ENCODE results near the gene SP7. TPM values are rescaled to one million over a fixed set of nuclear protein-coding genes. Genes with fewer than 3 reads are reported as not detected.

Gene SP7
- total RNA-seq, 1 experiment from 2014 or later = not detected

DNA sequence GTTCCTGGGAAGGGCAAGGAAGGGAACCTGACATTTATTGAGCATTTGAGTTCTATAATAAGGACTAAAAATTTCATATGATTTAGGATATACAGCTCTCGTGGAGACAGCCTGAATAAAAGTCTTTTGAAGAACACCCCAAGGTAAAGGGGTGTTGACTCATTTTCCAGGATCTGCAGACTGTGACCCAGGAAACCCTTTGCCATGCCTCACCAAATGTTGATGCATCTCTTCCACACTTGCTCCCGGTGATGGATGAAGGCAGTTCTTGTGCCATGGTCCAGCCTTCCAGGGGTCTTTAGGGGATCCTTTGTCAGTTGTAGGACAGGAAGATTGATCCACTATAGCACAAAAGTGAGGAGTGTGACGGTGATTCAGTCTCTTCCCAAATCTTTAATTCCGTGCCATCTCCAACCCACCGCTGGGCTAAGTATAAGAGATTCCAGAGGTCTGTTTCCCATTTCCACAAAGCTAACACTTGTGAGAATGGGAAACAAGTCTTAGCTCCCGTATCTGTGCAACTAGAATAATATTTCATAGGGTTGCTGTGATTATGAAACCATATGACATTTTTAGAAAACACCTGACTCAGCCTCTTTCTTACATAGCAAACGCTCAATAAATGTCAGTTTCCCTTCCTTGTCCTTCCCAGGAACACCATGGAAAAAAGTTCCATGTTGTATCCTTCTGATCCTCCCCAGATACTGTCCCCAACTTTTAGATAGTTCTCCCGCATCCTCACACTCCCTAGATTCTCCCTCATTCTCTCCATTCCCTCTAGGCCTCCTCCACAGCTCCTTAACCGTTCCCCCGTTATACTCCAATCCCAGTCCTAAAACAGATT lies 15.6 kb downstream of the SP7 start:
- peaks cover 30% of the 10 kb centered on the region for H3K36me3 Mint-ChIP-seq (ENCODE audit: insufficient read depth, unreplicated experiment)
- no peaks in the 10 kb centered on the region for H3K9me3 Mint-ChIP-seq (ENCODE audit: unreplicated experiment)
- peak overlapping the region; percentile 63 for H3K4me3 ChIP-seq (ENCODE audit: low read depth, low read length)
- peak overlapping the region; percentile 84 for H3K4me3 Mint-ChIP-seq (ENCODE audit: unreplicated experiment)
- H3K27me3 ChIP-seq (replicated peaks; ENCODE audit: control insufficient read depth, insufficient read depth, low read length) = no peaks in the 10 kb centered on the region
- H3K27me3 Mint-ChIP-seq (ENCODE audit: insufficient read depth, unreplicated experiment) = no peaks in the 10 kb centered on the region
- TF ChIP-seq, protein P1, sequence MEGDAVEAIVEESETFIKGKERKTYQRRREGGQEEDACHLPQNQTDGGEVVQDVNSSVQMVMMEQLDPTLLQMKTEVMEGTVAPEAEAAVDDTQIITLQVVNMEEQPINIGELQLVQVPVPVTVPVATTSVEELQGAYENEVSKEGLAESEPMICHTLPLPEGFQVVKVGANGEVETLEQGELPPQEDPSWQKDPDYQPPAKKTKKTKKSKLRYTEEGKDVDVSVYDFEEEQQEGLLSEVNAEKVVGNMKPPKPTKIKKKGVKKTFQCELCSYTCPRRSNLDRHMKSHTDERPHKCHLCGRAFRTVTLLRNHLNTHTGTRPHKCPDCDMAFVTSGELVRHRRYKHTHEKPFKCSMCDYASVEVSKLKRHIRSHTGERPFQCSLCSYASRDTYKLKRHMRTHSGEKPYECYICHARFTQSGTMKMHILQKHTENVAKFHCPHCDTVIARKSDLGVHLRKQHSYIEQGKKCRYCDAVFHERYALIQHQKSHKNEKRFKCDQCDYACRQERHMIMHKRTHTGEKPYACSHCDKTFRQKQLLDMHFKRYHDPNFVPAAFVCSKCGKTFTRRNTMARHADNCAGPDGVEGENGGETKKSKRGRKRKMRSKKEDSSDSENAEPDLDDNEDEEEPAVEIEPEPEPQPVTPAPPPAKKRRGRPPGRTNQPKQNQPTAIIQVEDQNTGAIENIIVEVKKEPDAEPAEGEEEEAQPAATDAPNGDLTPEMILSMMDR (IDR thresholded peaks at IDR 0.05; ENCODE audit: insufficient read depth in 1 of 2, low read depth in 1 of 2, low read length in 1 of 2, severe bottlenecking in 1 of 2, unreplicated experiment in 1 of 2) = no peak
- H3K27ac Mint-ChIP-seq (ENCODE audit: unreplicated experiment) = peak overlapping the region; percentile 84
- ChIA-PET POLR2A (interaction anchor here (0.5 to 1.8 kb wide), 15 partner anchors 21 to 242 kb away, joined by 3 to 20 read pairs (median 7); partner anchors contain the start of genes CSAD, MYG1, PFDN5 and SP1), CTCF (interaction anchor here (0.5 to 2.6 kb wide), 52 partner anchors 9 to 359 kb away, joined by 3 to 63 read pairs (median 5); partner anchors contain the start of genes ATP5MC2, ESPL1, MYG1 and NPFF)
- H3K9me3 ChIP-seq = no peaks in the 10 kb centered on the region
- H3K4me1 ChIP-seq = peaks cover 14% of the 10 kb centered on the region
- H3K4me1 Mint-ChIP-seq (ENCODE audit: low read depth, unreplicated experiment) = peaks cover 13% of the 10 kb centered on the region
- H3K36me3 ChIP-seq (ENCODE audit: control insufficient read depth, insufficient read depth, low read length) = peaks cover 2% of the 10 kb centered on the region
- intact Hi-C loops (cut with micrococcal nuclease; ENCODE audit: unreplicated experiment) = loop anchor here (1.0 kb wide), 2 partner anchors 21 to 25 kb away; partner anchors contain the start of genes MYG1 and PFDN5
- DNase-seq = no peak
- BruUV-seq (replicated peaks) = TSS peak; percentile 85

DNA sequence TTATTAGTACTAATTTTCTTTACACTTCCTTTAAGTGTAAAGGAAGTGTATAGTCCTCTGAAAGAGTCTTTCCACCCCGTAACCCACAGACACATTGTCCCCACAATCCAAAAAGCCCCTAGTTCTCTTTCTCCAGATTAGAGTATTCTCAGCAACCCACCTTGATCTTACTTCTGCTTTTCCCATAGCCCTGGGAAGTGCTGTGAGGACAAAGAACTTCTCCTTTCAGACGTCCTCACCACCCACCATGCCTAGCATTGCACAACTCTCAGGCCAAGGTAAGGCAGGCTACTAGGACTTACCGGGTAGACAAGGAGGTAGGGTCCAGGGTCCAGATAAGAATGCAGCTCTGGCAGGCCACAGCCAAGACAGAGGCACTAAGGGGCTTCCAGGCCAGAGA lies 22.2 kb downstream of the SP7 start:
- BruUV-seq (replicated peaks) = no TSS peak
- Histone ChIP-seq H3K27me3 (replicated peaks; ENCODE audit: control insufficient read depth, insufficient read depth, low read length) (no peaks in the 10 kb centered on the region), H3K9me3 (no peaks in the 10 kb centered on the region), H3K4me3 (ENCODE audit: low read depth, low read length) (no peak overlapping the region), H3K36me3 (ENCODE audit: control insufficient read depth, insufficient read depth, low read length) (no peaks in the 10 kb centered on the region; the same call in none of the 2 replicates), H3K4me1 (no peaks in the 10 kb centered on the region)
- Mint-ChIP-seq H3K27ac (ENCODE audit: unreplicated experiment) (no peak overlapping the region), H3K36me3 (ENCODE audit: insufficient read depth, unreplicated experiment) (peaks cover 27% of the 10 kb centered on the region), H3K27me3 (ENCODE audit: insufficient read depth, unreplicated experiment) (no peaks in the 10 kb centered on the region), H3K9me3 (ENCODE audit: unreplicated experiment) (no peaks in the 10 kb centered on the region), H3K4me1 (ENCODE audit: low read depth, unreplicated experiment) (no peaks in the 10 kb centered on the region), H3K4me3 (ENCODE audit: unreplicated experiment) (no peak overlapping the region)
- TF ChIP-seq, protein P1 (IDR thresholded peaks at IDR 0.05; ENCODE audit: insufficient read depth in 1 of 2, low read depth in 1 of 2, low read length in 1 of 2, severe bottlenecking in 1 of 2, unreplicated experiment in 1 of 2) = no peak
- intact Hi-C loops (cut with micrococcal nuclease; ENCODE audit: unreplicated experiment) = no loop called here
- CTCF ChIA-PET = no interaction called here
- POLR2A ChIA-PET = no interaction called here
- DNase-seq = no peak

DNA sequence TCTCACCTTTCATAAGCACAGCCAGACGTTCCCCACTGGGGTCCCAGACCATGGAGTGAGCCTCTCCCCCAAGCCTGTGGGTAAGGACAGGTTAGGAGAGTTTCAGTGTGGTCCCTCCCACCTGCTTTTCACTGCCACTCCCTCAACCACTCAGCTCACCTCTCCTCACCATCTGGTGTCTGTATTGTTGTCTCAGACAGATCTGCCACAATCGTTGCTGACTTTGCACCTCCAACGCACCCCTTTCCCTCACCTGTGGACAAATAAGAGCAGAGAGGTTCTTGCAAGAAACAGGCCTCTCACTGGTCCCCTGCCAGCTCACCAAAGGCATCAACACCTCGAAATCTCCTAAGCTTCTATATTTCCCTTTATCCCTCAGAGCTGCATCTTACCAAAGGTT lies 27.9 kb downstream of the SP7 start:
- H3K4me1 ChIP-seq = no peaks in the 10 kb centered on the region
- no peaks in the 10 kb centered on the region for H3K27me3 ChIP-seq (replicated peaks; ENCODE audit: control insufficient read depth, insufficient read depth, low read length)
- no peaks in the 10 kb centered on the region; the same call in none of the 2 replicates for H3K36me3 ChIP-seq (ENCODE audit: control insufficient read depth, insufficient read depth, low read length)
- H3K9me3 ChIP-seq = no peaks in the 10 kb centered on the region
- BruUV-seq (replicated peaks) = no TSS peak
- TF ChIP-seq, protein P1 (IDR thresholded peaks at IDR 0.05; ENCODE audit: insufficient read depth in 1 of 2, low read depth in 1 of 2, low read length in 1 of 2, severe bottlenecking in 1 of 2, unreplicated experiment in 1 of 2) = no peak
- CTCF ChIA-PET = no interaction called here
- POLR2A ChIA-PET = interaction anchor here (0.6 kb wide), 1 partner anchor 87 kb away, joined by 13 read pairs; no protein-coding TSS in a partner anchor
- peaks cover 19% of the 10 kb centered on the region for H3K36me3 Mint-ChIP-seq (ENCODE audit: insufficient read depth, unreplicated experiment)
- DNase-seq = no peak
- no peaks in the 10 kb centered on the region for H3K4me1 Mint-ChIP-seq (ENCODE audit: low read depth, unreplicated experiment)
- H3K4me3 ChIP-seq (ENCODE audit: low read depth, low read length) = no peak overlapping the region
- no peaks in the 10 kb centered on the region for H3K9me3 Mint-ChIP-seq (ENCODE audit: unreplicated experiment)
- no peaks in the 10 kb centered on the region for H3K27me3 Mint-ChIP-seq (ENCODE audit: insufficient read depth, unreplicated experiment)
- no peak overlapping the region for H3K4me3 Mint-ChIP-seq (ENCODE audit: unreplicated experiment)
- no peak overlapping the region for H3K27ac Mint-ChIP-seq (ENCODE audit: unreplicated experiment)
- intact Hi-C loops (cut with micrococcal nuclease; ENCODE audit: unreplicated experiment) = no loop called here

All from Caco-2 (cell line).